HEK293T (cell line): ENCODE measurements around the gene CHMP2B.

ENCODE experiments used
- ARNT ChIP-seq: fragments of 450-650 bp; IDR thresholded peaks from 2 replicates; pipeline ENCODE4 v1.6.1; 2017; ENCODE audit warnings: mild to moderate bottlenecking
- BHLHE40 ChIP-seq: fragments of 450-650 bp; IDR thresholded peaks from 2 replicates; pipeline ENCODE4 v1.6.1; 2016; ENCODE audit warnings: mild to moderate bottlenecking, moderate library complexity, borderline replicate concordance
- ELF4 ChIP-seq: fragments of 450-650 bp; IDR thresholded peaks from 2 replicates; pipeline ENCODE4 v1.6.1; 2017; ENCODE audit warnings: antibody characterized with exemption
- FOXK2 ChIP-seq: fragments of 450-650 bp; IDR thresholded peaks from 2 replicates; pipeline ENCODE4 v1.6.1; 2016; ENCODE audit warnings: mild to moderate bottlenecking
- FOXM1 ChIP-seq: fragments of 450-650 bp; IDR thresholded peaks from 2 replicates; pipeline ENCODE4 v1.6.1; 2017; ENCODE audit warnings: mild to moderate bottlenecking, borderline replicate concordance
- HDGF ChIP-seq: fragments of 450-650 bp; IDR thresholded peaks from 2 replicates; pipeline ENCODE4 v1.6.1; 2017; ENCODE audit warnings: antibody characterized with exemption, borderline replicate concordance
- LEF1 ChIP-seq: fragments of 450-650 bp; IDR thresholded peaks from 2 replicates; pipeline ENCODE4 v1.6.1; 2017; ENCODE audit warnings: mild to moderate bottlenecking, borderline replicate concordance
- NFRKB ChIP-seq: fragments of 450-650 bp; IDR thresholded peaks from 2 replicates; pipeline ENCODE4 v1.6.1; 2016; ENCODE audit warnings: mild to moderate bottlenecking, moderate library complexity
- PKNOX1 ChIP-seq: fragments of 450-650 bp; IDR thresholded peaks from 2 replicates; pipeline ENCODE4 v1.6.1; 2016
- SP1 ChIP-seq: fragments of 450-650 bp; IDR thresholded peaks from 2 replicates; pipeline ENCODE4 v1.6.1; 2017
- SUZ12 ChIP-seq: fragments of 450-650 bp; IDR thresholded peaks from 2 replicates; pipeline ENCODE4 v1.6.1; 2016; ENCODE audit warnings: mild to moderate bottlenecking
- ZNF384 ChIP-seq: fragments of 450-650 bp; IDR thresholded peaks from 2 replicates; pipeline ENCODE4 v1.6.1; 2016

GRCh38 chr3:87206070-87206469 is 21.0 kb upstream of the CHMP2B start:
- TF ChIP-seq LEF1: no peak
- TF ChIP-seq SP1: no peak
- no peak for TF ChIP-seq SUZ12
- no peak for TF ChIP-seq ZNF384
- no peak for TF ChIP-seq ARNT
- TF ChIP-seq ELF4: no peak
- no peak for TF ChIP-seq FOXM1
- TF ChIP-seq BHLHE40: no peak
- no peak for TF ChIP-seq PKNOX1
- no peak for TF ChIP-seq HDGF
- TF ChIP-seq FOXK2: no peak
- no peak for TF ChIP-seq NFRKB
